ENCODE measurements around the gene AIF1. TPM values are rescaled to one million over a fixed set of nuclear protein-coding genes. Genes with fewer than 3 reads are reported as not detected.

AIF1 gene
- total RNA-seq, 1 donor from 2014 or later: not detected

- DNase-seq (ENCODE audit: low read depth): no peak
Measured at GRCh38 chr6:31620586-31621319, 5.7 kb downstream of the AIF1 start, which contains the start of gene PRRC2A. PRRC2A (plus strand) TSS chr6:31620715; CDS start chr6:31622790, 2,075 bp downstream.

GRCh38 chr6:31621320-31621939 is 6.4 kb downstream of the AIF1 start:
- DNase-seq (ENCODE audit: low read depth): no peak

GRCh38 chr6:31621991-31622390 is 7.0 kb downstream of the AIF1 start:
- DNase-seq (ENCODE audit: low read depth): no peak

GRCh38 chr6:31622684-31623091 is 7.7 kb downstream of the AIF1 start:
- no peak for DNase-seq (ENCODE audit: low read depth)

GRCh38 chr6:31624070-31624469 is 9.0 kb downstream of the AIF1 start:
- no peak for DNase-seq (ENCODE audit: low read depth)

GRCh38 chr6:31626952-31627351 is 11.9 kb downstream of the AIF1 start:
- DNase-seq (ENCODE audit: low read depth): no peak

- DNase-seq (ENCODE audit: low read depth): no peak
Measured at GRCh38 chr6:31627690-31628287, 12.8 kb downstream of the AIF1 start.

GRCh38 chr6:31629014-31629413 is 14.0 kb downstream of the AIF1 start:
- DNase-seq (ENCODE audit: low read depth): no peak

- no peak for DNase-seq (ENCODE audit: low read depth)
Measured at GRCh38 chr6:31630177-31630934, 15.3 kb downstream of the AIF1 start.

GRCh38 chr6:31631209-31631608 is 16.2 kb downstream of the AIF1 start:
- no peak for DNase-seq (ENCODE audit: low read depth)

GRCh38 chr6:31631681-31632278 is 16.7 kb downstream of the AIF1 start:
- DNase-seq (ENCODE audit: low read depth): no peak

GRCh38 chr6:31632279-31632946 is 17.4 kb downstream of the AIF1 start:
- no peak for DNase-seq (ENCODE audit: low read depth)

GRCh38 chr6:31633447-31633846 is 18.4 kb downstream of the AIF1 start:
- DNase-seq (ENCODE audit: low read depth): no peak

- DNase-seq (ENCODE audit: low read depth): no peak
Measured at GRCh38 chr6:31634131-31634530, 19.1 kb downstream of the AIF1 start.

- no peak for DNase-seq (ENCODE audit: low read depth)
Measured at GRCh38 chr6:31634969-31635575, 20.0 kb downstream of the AIF1 start.

GRCh38 chr6:31636698-31637596 is 21.9 kb downstream of the AIF1 start:
- DNase-seq (ENCODE audit: low read depth): no peak

GRCh38 chr6:31639043-31639442 is 24.0 kb downstream of the AIF1 start:
- no peak for DNase-seq (ENCODE audit: low read depth)

- DNase-seq (ENCODE audit: low read depth): no peak
Measured at GRCh38 chr6:31639449-31639861, 24.4 kb downstream of the AIF1 start.

- no peak for DNase-seq (ENCODE audit: low read depth)
Measured at GRCh38 chr6:31640612-31641011, 25.6 kb downstream of the AIF1 start.

GRCh38 chr6:31641370-31641769 is 26.3 kb downstream of the AIF1 start:
- no peak for DNase-seq (ENCODE audit: low read depth)

Measured in renal cortical epithelial cell (primary cell).